ENCODE measurements around the gene PML.

Gene PML

DNA sequence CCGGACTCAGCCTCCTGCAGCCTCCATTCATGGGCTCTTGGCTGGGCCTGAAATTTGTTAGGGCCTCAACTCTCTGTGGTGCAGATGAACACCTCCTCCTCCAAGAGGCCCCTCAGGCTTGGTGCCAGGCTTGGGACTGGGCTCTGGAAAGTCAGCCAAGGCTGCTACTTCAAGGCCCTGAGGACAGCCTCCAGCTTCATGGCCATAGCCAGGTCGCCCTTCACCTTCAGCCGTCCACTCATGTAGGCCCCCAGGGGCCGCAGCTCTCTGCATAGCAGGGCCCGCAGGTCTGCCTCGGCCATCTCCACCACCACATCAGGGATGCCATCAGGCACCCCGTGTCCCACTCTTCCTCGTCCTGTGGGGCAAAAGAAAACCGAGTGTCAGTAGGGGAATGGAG, 10.7 kb upstream of the PML start:
- Mint-ChIP-seq H3K4me1 (ENCODE audit: low read depth in 2 of 2) (peaks cover 1 to 4% of the 10 kb centered on the region in 2 donors), H3K27me3 (peaks cover 3 to 4% of the 10 kb centered on the region in 2 donors), H3K27ac (peak overlapping the region in 1 of 2 donors; percentile 51), H3K36me3 (ENCODE audit: insufficient read depth) (peaks cover 12% of the 10 kb centered on the region), H3K4me3 (no peak overlapping the region), H3K9me3 (no peaks in the 10 kb centered on the region)
- no peak for ATAC-seq (replicated peaks)
- DNase-seq, result no peak

DNA sequence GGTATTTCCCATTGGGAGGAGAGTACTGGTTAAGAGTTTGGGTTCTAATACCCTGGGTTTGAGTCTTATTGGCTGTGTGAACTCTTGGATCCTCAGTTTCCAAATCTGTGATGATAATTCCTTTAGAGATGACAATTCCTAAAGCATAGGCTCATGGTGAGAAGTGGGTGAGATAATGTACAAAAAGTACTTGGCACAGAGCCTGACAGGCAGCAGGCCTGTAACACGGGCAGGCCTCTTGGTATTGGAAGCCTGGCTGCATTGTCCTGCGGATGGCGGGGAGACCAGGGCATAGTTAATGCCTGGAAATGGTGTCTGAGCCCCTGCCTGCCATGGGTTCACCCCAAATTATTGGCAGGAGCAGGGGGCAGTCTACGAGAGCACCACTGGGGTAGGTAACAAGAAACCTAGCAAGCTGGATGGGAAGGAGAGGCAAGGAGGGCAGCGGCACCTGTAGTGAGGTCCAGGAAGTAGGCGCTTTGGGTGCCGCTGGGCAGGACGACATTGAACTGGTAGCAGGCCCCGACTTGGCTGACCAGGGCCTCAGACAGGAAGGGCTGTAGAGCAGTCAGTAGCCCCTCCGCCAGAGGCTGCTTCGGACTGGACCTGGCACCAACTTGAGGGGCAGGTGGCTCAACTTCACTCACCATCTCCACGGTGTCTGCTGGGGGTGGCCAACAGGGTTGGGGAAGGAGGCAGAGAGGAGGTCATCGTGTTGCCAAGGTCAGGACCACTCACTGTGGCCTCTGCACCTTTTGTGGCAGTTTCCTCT, 10.1 kb upstream of the PML start:
- Mint-ChIP-seq H3K4me1 (ENCODE audit: low read depth in 2 of 2) (peaks cover 1 to 4% of the 10 kb centered on the region in 2 donors), H3K9me3 (no peaks in the 10 kb centered on the region), H3K27me3 (no peaks in the 10 kb centered on the region), H3K27ac (peak overlapping the region in 1 of 2 donors; percentile 51), H3K4me3 (no peak overlapping the region), H3K36me3 (ENCODE audit: insufficient read depth) (peaks cover 12% of the 10 kb centered on the region)
- DNase-seq, result no peak
- no peak for ATAC-seq (replicated peaks)

DNA sequence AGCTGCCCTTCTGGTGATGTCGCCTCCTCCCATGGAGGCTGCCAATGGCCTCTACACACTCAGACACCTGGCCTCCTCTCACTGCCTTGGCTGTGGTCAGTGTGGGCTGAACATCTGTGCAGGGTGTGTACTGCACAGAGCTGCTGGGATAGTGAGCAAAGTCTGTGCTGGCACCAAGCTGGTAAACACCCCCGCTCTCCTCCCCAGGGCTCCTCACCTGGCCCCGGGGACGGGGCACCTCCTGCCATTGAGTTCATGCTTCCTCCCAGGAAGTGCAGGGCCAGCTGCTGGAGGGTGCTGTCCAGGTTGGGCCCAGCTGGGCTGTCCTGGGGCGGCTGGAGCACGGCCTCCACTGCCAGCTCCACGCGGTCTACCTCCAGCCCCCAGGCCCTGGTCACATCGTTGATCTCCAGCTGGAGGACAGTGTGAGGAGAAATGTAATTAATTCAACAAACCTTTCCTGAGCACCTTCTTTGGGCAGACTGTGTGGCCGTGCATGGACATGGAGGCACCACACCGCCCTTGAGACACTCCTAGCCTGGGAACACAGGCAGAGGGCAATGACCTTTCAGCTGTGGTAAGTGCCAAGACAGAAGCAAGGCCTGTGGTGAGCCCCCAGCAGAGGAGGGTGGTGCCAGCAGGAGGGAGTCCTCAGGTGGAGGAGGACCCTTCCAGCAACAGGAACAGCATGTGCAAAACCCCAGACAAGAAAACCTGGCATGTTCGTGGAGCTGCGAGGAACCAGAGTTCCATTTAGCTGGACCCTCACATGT, 9.2 kb upstream of the PML start:
- Mint-ChIP-seq H3K36me3 (ENCODE audit: insufficient read depth) (peaks cover 12% of the 10 kb centered on the region), H3K27me3 (no peaks in the 10 kb centered on the region), H3K27ac (no peak overlapping the region), H3K4me1 (ENCODE audit: low read depth in 2 of 2) (peaks cover 1 to 4% of the 10 kb centered on the region in 2 donors), H3K9me3 (no peaks in the 10 kb centered on the region), H3K4me3 (no peak overlapping the region)
- no peak for DNase-seq
- no peak for ATAC-seq (replicated peaks)

DNA sequence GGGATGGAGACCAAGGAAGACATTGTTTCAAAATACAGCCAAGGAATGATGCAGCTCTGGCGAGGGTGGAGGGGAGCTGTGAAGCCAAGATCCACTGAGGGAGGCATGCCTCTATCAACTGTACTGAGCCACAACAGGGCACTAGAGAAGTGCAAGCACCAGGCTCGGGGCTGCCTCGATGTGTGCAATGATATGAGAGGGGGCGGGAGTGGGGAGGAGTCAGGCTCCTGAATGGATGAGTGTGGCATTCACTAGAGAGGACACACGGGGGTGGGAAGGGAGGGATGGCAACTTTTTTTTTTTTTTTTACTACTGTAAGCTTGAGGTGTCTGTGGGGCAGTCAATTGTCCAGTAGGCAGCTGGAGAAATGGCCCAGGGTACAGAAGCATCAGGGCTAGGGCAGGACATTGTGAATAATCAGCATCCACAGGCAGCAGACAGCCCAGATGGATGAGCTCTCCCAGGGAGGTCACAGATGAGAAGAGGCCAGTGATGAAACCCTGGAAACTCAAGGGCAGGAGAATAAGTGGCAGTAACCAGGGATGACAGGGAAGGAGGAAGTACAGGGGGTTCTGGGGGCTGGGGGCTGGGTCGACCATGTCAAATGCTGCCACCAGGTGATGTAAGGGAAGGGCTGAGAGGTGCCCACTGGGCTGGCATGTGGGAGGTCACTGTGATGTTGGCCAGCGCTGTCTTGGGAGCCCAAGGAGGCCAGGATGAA, 8.3 kb upstream of the PML start:
- H3K4me1 Mint-ChIP-seq (ENCODE audit: low read depth in 2 of 2), result peaks cover 2 to 4% of the 10 kb centered on the region in 2 donors
- H3K27ac Mint-ChIP-seq, result no peak overlapping the region
- H3K36me3 Mint-ChIP-seq (ENCODE audit: insufficient read depth), result peaks cover 12% of the 10 kb centered on the region
- DNase-seq (no peak), ATAC-seq (replicated peaks) (no peak)
- no peaks in the 10 kb centered on the region for H3K9me3 Mint-ChIP-seq
- H3K27me3 Mint-ChIP-seq, result no peaks in the 10 kb centered on the region
- no peak overlapping the region for H3K4me3 Mint-ChIP-seq

DNA sequence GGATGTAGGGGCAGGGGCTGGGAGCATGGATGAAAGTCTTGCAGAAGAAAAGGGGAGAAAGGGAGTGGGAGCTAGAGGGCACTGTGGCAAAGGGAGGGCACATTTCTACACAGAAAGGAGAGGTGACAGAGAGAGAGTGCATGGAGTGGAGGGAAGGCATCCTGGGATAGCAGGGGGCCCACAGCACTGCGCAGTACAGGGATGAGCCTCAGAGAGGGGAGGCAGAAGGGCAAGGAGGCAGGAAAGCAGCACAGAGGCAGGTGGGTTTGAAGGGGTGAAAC, 7.8 kb upstream of the PML start:
- no peaks in the 10 kb centered on the region for H3K9me3 Mint-ChIP-seq
- no peak overlapping the region for H3K27ac Mint-ChIP-seq
- peaks cover 4% of the 10 kb centered on the region in 2 donors for H3K4me1 Mint-ChIP-seq (ENCODE audit: low read depth in 2 of 2)
- peaks cover 12% of the 10 kb centered on the region for H3K36me3 Mint-ChIP-seq (ENCODE audit: insufficient read depth)
- no peak overlapping the region for H3K4me3 Mint-ChIP-seq
- ATAC-seq (replicated peaks) (no peak), DNase-seq (no peak)
- H3K27me3 Mint-ChIP-seq, result no peaks in the 10 kb centered on the region

DNA sequence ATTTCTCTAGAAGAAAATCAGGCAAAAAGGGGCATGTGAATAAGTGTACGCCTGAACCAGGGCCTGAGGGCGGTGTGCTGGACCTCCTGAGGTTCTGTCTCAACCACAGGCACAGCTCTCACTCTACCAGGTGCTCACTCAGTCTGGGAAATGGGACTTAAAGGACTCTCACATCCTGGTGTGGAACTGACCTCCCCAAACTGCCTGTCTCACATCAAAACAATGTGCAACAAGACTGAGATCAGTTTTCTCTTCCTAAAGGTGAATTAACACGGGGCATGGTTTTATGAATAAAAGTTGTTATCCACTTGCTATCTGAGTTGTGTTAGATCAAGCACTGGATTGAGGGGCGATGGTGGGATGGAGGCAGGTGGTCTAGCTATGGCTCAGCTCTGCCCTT, 7.3 kb upstream of the PML start:
- H3K4me1 Mint-ChIP-seq (ENCODE audit: low read depth in 2 of 2), result peaks cover under 1 to 2% of the 10 kb centered on the region in 2 donors
- no peak overlapping the region for H3K4me3 Mint-ChIP-seq
- H3K27ac Mint-ChIP-seq, result no peak overlapping the region
- H3K9me3 Mint-ChIP-seq, result no peaks in the 10 kb centered on the region
- H3K27me3 Mint-ChIP-seq, result no peaks in the 10 kb centered on the region
- peaks cover 12% of the 10 kb centered on the region for H3K36me3 Mint-ChIP-seq (ENCODE audit: insufficient read depth)
- DNase-seq, result no peak
- no peak for ATAC-seq (replicated peaks)

DNA sequence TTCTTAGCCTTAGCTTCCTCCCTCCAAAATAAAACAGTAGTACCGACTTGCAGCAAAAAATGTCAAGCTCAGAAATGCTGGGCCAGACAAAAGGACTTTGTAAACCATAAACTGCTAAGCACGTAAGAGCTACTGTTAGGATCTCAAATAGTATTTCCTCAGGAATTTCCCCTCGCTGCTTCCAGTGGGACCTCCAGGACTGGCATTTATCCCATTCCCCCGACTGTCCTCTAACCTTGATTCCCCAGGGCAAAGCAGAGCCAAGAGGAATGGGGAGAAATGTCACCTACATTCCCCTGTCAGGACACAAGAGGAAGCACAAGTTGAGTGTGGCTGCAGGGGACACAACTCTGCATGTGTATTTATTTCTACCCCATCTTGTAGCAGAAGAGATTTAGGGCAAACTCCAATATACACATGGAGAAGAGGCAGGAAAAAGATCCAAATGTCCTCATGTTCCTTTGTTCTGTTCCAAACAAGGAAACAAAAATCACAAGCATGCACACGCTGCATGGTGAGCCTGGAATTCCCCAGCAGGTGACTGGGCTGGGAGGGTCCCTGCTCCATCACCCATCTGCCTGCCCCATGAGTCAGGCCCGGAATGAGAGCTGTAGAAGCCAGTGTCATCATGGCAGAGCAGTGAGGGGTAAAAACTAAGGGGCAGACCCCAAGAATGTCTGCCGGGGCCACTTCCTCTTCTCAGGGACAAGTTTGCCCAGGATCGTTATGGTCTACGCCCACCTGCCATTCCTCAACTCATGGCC, 6.7 kb upstream of the PML start:
- Mint-ChIP-seq H3K4me1 (ENCODE audit: low read depth in 2 of 2) (peaks cover 6 to 7% of the 10 kb centered on the region in 2 donors), H3K27ac (peak overlapping the region in 1 of 2 donors; percentile 10), H3K4me3 (no peak overlapping the region), H3K27me3 (no peaks in the 10 kb centered on the region), H3K36me3 (ENCODE audit: insufficient read depth) (peaks cover 12% of the 10 kb centered on the region), H3K9me3 (no peaks in the 10 kb centered on the region)
- no peak for ATAC-seq (replicated peaks)
- DNase-seq, result no peak

DNA sequence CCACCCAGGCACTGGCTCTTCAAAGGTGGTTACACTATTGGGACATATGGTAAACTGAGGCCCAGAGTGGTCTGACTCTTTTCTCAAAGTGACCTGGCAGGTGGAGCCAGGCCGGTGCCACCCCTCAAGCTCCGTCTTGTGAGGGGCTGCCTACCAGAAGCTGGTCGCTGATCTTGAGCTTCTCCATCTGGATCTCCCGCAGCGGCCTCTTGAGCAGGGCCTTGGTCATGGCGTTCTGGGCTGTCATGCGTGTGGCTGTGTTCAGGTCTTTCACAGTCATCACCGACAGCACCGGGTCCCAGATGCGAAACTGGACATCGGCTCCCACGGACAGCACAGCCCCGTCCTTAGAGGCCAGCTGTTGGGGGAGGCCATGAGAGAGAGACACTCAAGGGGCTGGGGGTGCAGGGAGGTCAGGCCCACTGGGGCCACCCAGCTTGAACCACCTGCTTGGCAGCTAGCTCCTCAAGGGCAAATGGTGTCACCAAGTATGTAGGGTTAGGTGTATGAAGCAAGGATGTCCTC, 6.0 kb upstream of the PML start:
- H3K9me3 Mint-ChIP-seq, result no peaks in the 10 kb centered on the region
- DNase-seq (no peak), ATAC-seq (replicated peaks) (no peak)
- H3K36me3 Mint-ChIP-seq (ENCODE audit: insufficient read depth), result peaks cover 12% of the 10 kb centered on the region
- H3K27me3 Mint-ChIP-seq, result no peaks in the 10 kb centered on the region
- H3K4me1 Mint-ChIP-seq (ENCODE audit: low read depth in 2 of 2), result peaks cover 6 to 8% of the 10 kb centered on the region in 2 donors
- H3K4me3 Mint-ChIP-seq, result no peak overlapping the region
- no peak overlapping the region for H3K27ac Mint-ChIP-seq

DNA sequence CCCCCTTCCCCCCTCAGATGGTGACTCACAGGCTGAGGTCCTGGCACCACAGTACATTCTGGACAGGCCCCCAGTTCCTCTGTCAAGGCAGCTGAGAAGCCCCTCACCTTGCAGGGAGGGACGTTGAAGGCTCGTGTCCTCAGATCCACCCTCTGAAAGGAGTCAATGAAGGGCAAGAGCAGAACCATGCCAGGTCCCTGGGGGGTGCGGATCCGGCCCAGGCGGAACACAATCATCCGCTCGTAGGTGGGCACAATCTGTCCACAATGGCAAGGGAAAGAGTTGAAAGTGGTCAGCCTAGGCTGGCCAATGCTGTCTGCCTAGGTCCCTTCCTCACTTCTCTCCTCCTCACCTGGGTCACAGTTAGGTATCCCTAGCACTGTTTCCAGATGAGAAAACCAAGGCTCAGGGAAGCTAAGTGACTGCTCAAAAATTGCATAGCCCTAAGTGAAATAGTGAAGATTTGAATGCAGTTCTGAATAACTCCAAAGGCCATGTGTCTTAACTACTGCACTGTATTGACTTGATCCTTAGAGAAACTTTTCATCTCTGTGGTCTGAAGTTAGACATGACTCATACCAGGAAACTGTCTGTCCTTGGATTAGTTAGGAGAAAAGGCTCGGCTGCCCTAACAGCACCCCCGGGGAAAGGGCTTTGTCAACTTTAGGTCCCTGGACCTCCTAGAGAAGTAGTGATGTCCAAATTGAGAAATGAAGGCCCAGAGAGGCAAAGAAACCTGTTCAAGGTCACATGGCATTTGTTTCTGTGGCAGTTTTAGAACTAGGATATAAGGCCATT, 5.3 kb upstream of the PML start:
- Mint-ChIP-seq H3K9me3 (no peaks in the 10 kb centered on the region), H3K4me3 (no peak overlapping the region), H3K27me3 (no peaks in the 10 kb centered on the region), H3K36me3 (ENCODE audit: insufficient read depth) (peaks cover 7% of the 10 kb centered on the region), H3K27ac (no peak overlapping the region), H3K4me1 (ENCODE audit: low read depth in 2 of 2) (peaks cover 12 to 13% of the 10 kb centered on the region in 2 donors)
- no peak for DNase-seq
- no peak for ATAC-seq (replicated peaks)

DNA sequence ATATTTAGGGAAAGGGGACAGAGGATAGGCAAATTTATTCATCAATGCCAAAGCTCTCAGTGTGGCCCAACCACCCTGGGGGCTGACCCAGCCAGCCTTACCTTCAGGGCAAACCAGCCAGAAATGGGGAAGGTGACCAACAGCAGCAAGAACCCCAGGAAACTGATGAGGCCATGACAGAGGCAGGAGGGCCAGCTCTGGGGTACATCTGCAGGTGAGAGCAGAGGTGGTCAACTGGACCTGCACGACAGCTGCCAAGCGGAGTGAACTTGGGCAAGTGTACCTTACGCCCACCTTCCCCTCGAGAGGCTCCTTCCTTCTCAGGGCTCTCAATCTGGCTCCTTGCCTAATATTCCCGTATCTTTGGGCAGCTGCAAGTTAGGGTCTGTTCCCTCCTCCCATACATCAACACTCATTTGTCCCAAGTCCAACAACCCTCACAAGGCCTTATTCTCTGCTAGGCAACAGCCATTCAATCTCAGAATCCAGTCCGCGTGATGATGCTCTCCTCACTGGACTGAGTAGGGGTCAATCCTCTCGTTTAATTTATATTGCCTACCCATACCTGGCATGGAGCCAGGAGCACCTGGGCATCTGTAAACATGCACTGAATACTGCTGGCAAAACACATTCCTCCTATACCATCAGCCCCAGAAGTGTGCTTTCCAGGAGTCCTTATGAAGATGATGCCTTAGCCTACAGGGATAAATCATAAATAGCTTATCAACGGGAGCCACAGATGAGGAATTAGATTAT, 4.1 kb upstream of the PML start:
- no peak for DNase-seq
- no peak overlapping the region for H3K27ac Mint-ChIP-seq
- no peaks in the 10 kb centered on the region for H3K27me3 Mint-ChIP-seq
- H3K9me3 Mint-ChIP-seq, result no peaks in the 10 kb centered on the region
- H3K36me3 Mint-ChIP-seq (ENCODE audit: insufficient read depth), result peaks cover 12% of the 10 kb centered on the region
- H3K4me3 Mint-ChIP-seq, result peak overlapping the region; percentile 13 to 97
- ATAC-seq (replicated peaks), result no peak
- peaks cover 21 to 22% of the 10 kb centered on the region in 2 donors for H3K4me1 Mint-ChIP-seq (ENCODE audit: low read depth in 2 of 2)

DNA sequence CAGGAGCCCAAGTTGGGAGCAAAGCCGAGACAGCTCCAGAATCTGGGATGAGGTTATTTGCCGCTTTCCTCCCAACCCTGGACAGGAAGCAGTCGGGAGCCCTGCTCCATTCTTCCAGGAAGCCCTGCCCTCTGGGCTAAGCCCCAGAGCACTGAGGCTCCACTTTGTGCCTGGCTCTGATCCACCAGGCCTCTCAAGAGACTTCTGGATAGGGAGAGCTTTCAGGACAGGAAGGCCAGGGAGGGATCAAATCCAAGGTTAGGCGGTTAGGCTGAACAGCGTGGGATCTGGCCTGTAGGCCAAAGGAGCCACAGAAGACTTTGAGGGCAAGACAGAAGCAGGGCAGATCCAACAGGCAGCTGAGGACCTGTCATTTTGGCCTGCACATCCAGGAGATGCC, 3.3 kb upstream of the PML start:
- Mint-ChIP-seq H3K9me3 (no peaks in the 10 kb centered on the region), H3K27me3 (no peaks in the 10 kb centered on the region), H3K4me3 (peak overlapping the region; percentile 84 to 97), H3K4me1 (ENCODE audit: low read depth in 2 of 2) (peaks cover 27 to 29% of the 10 kb centered on the region in 2 donors), H3K27ac (peak overlapping the region in 1 of 2 donors; percentile 67), H3K36me3 (ENCODE audit: insufficient read depth) (peaks cover 9% of the 10 kb centered on the region)
- no peak for ATAC-seq (replicated peaks)
- no peak for DNase-seq
